ENCODE measurements around the gene MAPK12. TPM values are rescaled to one million over a fixed set of nuclear protein-coding genes. Genes with fewer than 3 reads are reported as not detected.
A peak's percentile ranks its signal among the peaks of the same experiment; 100 is the strongest.

MAPK12 gene
- total and polyA plus RNA-seq, 10 donors = 3.9 to 11.6 (median 7.9) TPM

- TF ChIP-seq POLR2AphosphoS5 (IDR thresholded peaks at IDR 0.05) (no peak), POLR2A (IDR thresholded peaks at IDR 0.05) (no peak), CTCF (IDR thresholded peaks at IDR 0.05 in 8 of 11, conservative IDR thresholded peaks at IDR 0.05 in 3 of 11) (no peak)
- no peaks in the 10 kb centered on the region for H3K9me3 ChIP-seq
- DNase-seq = no peak
- H3K27ac ChIP-seq = no peak overlapping the region
- no peaks in the 10 kb centered on the region for H3K27me3 ChIP-seq (replicated peaks in 1 of 7)
- H3K4me1 ChIP-seq = no peaks in the 10 kb centered on the region
- H3K4me3 ChIP-seq = no peak overlapping the region
- intact Hi-C loops (cut with DNase I; ENCODE audit: low total_unique reads) = no loop called here
- peaks cover 4 to 100% (median 92%) of the 10 kb centered on the region in 6 donors for H3K36me3 ChIP-seq
- 81 to 92% (median 84%) methylated on average over 16 to 21 of the region's 21 CpGs for WGBS, 5 donors
Measured at GRCh38 chr22:50217543-50218152, 43.8 kb downstream of the MAPK12 start.

GRCh38 chr22:50216684-50217520 is 44.6 kb downstream of the MAPK12 start:
- intact Hi-C loops (cut with DNase I; ENCODE audit: low total_unique reads) = no loop called here
- H3K4me1 ChIP-seq = no peaks in the 10 kb centered on the region
- no peaks in the 10 kb centered on the region for H3K27me3 ChIP-seq (replicated peaks in 1 of 7)
- no peak for DNase-seq
- no peak overlapping the region for H3K27ac ChIP-seq
- peaks cover 4 to 100% (median 92%) of the 10 kb centered on the region in 6 donors for H3K36me3 ChIP-seq
- WGBS, 5 donors = 95 to 96% (median 96%) methylated on average over 34 to 57 of the region's 57 CpGs
- no peak overlapping the region for H3K4me3 ChIP-seq
- H3K9me3 ChIP-seq = no peaks in the 10 kb centered on the region
- no peak for TF ChIP-seq CTCF (IDR thresholded peaks at IDR 0.05 in 8 of 11, conservative IDR thresholded peaks at IDR 0.05 in 3 of 11)
- peak; percentile 15 to 71 (median 27) for TF ChIP-seq POLR2AphosphoS5 (IDR thresholded peaks at IDR 0.05)

GRCh38 chr22:50216055-50216683 is 45.3 kb downstream of the MAPK12 start:
- H3K27ac ChIP-seq = no peak overlapping the region
- H3K9me3 ChIP-seq = no peaks in the 10 kb centered on the region
- no peak for DNase-seq
- intact Hi-C loops (cut with DNase I; ENCODE audit: low total_unique reads) = no loop called here
- H3K27me3 ChIP-seq (replicated peaks in 1 of 7) = no peaks in the 10 kb centered on the region
- H3K36me3 ChIP-seq = peaks cover 4 to 100% (median 89%) of the 10 kb centered on the region in 6 donors
- TF ChIP-seq POLR2A (IDR thresholded peaks at IDR 0.05) = no peak
- no peak for TF ChIP-seq CTCF (IDR thresholded peaks at IDR 0.05 in 8 of 11, conservative IDR thresholded peaks at IDR 0.05 in 3 of 11)
- TF ChIP-seq POLR2AphosphoS5 (IDR thresholded peaks at IDR 0.05) = no peak
- H3K4me3 ChIP-seq = no peak overlapping the region
- no peaks in the 10 kb centered on the region for H3K4me1 ChIP-seq
- WGBS, 5 donors = 87 to 96% (median 91%) methylated on average over 8 to 15 of the region's 15 CpGs
